Measurements from ENCODE around the gene B4GALNT1. TPM values are rescaled to one million over a fixed set of nuclear protein-coding genes. Genes with fewer than 3 reads are reported as not detected.

Gene B4GALNT1
- total and polyA plus RNA-seq, 2 of the 13 experiments (the other 11 are each of a cell fraction or from before 2014, with no cell fraction given) = 4.5 to 5.4 TPM

- TF ChIP-seq SRSF1 (optimal IDR thresholded peaks at IDR 0.05; ENCODE audit: low read depth, low read length) (no peak), MZF1 (CRISPR knock-in tag; IDR thresholded peaks at IDR 0.05; ENCODE audit: borderline replicate concordance) (no peak), ZNF775 (CRISPR knock-in tag; IDR thresholded peaks at IDR 0.05; ENCODE audit: borderline replicate concordance) (no peak), ZUFSP (CRISPR knock-in tag; IDR thresholded peaks at IDR 0.05; ENCODE audit: borderline replicate concordance) (no peak), RFXANK (CRISPR knock-in tag; IDR thresholded peaks at IDR 0.05) (no peak), ZSCAN31 (CRISPR knock-in tag; IDR thresholded peaks at IDR 0.05; ENCODE audit: low read depth) (no peak), BRF2 (CRISPR knock-in tag; IDR thresholded peaks at IDR 0.05) (no peak), ZNF256 (CRISPR knock-in tag; conservative IDR thresholded peaks at IDR 0.05) (no peak), ZBTB43 (CRISPR knock-in tag; conservative IDR thresholded peaks at IDR 0.05) (no peak; the same call in 1 of the 2 replicates), UBTF (CRISPR knock-in tag; IDR thresholded peaks at IDR 0.05) (no peak), POGK (CRISPR knock-in tag; conservative IDR thresholded peaks at IDR 0.05) (0 out of 2 replicates have a peak, but pooled peaks have one; percentile 2), GMEB1 (CRISPR knock-in tag; IDR thresholded peaks at IDR 0.05; ENCODE audit: borderline replicate concordance) (no peak), ATF4 (CRISPR knock-in tag; IDR thresholded peaks at IDR 0.05) (no peak; a peak in 1 of 4 replicates), GLI4 (CRISPR knock-in tag; IDR thresholded peaks at IDR 0.05; ENCODE audit: borderline replicate concordance) (no peak), ZNF20 (CRISPR knock-in tag; IDR thresholded peaks at IDR 0.05) (no peak), NPAS2 (CRISPR knock-in tag; IDR thresholded peaks at IDR 0.05; ENCODE audit: borderline replicate concordance) (no peak)
Measured at GRCh38 chr12:57579677-57580465, 53.1 kb downstream of the B4GALNT1 start (continued).
